T-cell (primary cell): ENCODE measurements around the gene SART3. TPM values are rescaled to one million over a fixed set of nuclear protein-coding genes. Genes with fewer than 3 reads are reported as not detected.
"Not testable (repeated sequence)": the region's sequence is repeated elsewhere in the genome, so short reads cannot be mapped to it uniquely, and the experiment has no call there.

Experiments used
- ATAC-seq, 4 experiments: fragments of 200-7000 bp in 3 of 4; fragments of 150-1000 bp in 1 of 4; cut with Tn5 transposase; replicated peaks in 1 of 4; 1 replicate in 3 of 4; 2 replicates in 1 of 4; pipeline ENCODE4 v1.10.0; 2021; ENCODE audit warnings: moderate library complexity in 3 of 4, mild to moderate bottlenecking in 2 of 4, moderate number of reproducible peaks in 1 of 4
- CTCF ChIA-PET, 2 donors: fragments of 300-600 bp; sonication (Branson Sonifier 250); formaldehyde crosslinking; loops; one replicate each; lab custom pipeline; 2022; ENCODE audit warnings: antibody characterized with exemption in 2 of 2; lab: Charles Lee
- POLR2A ChIA-PET, 2 donors: fragments of 300-600 bp; sonication (Branson Sonifier 250); formaldehyde crosslinking; loops; one replicate each; lab custom pipeline; 2022; ENCODE audit warnings: antibody characterized with exemption in 2 of 2; lab: Charles Lee
- DNase-seq, 35 experiments: peaks; one replicate each; pipeline versions ENCODE4 v3.0.0 to v3.0.0-alpha.2; 2013 to 2023
- H3K27ac ChIP-seq: one replicate; pipeline ENCODE4 v1.5.1; 2013; ENCODE audit warnings: low read length
- H3K27me3 ChIP-seq, 2 experiments: replicated peaks in 1 of 2; 1 replicate in 1 of 2; 2 replicates in 1 of 2; pipeline versions ENCODE4 v1.6.1 to v1.7.0; 2013; ENCODE audit warnings: low read length in 1 of 2, mixed read lengths in 1 of 2; ENCODE audit not compliant: control insufficient read depth in 2 of 2, insufficient read depth in 2 of 2; ENCODE audit errors: extremely low read depth in 1 of 2
- H3K36me3 ChIP-seq, 2 donors: 1 replicate in 1 of 2; 2 replicates in 1 of 2; pipeline versions ENCODE4 v1.6.1 to v1.7.0; 2013; ENCODE audit warnings: low read length in 1 of 2; ENCODE audit not compliant: control insufficient read depth in 2 of 2, insufficient read depth in 1 of 2; ENCODE audit errors: extremely low read depth in 1 of 2
- H3K4me1 ChIP-seq, 2 experiments: 1 replicate in 1 of 2; 2 replicates in 1 of 2; pipeline versions ENCODE4 v1.6.1 to v1.7.0; 2013; ENCODE audit warnings: low read length in 2 of 2, mixed read lengths in 1 of 2; ENCODE audit not compliant: insufficient read depth in 2 of 2, control insufficient read depth in 1 of 2; ENCODE audit errors: extremely low read depth in 1 of 2
- H3K4me3 ChIP-seq, 2 donors: 1 replicate in 1 of 2; 2 replicates in 1 of 2; pipeline versions ENCODE4 v1.5.1 to v1.7.0; 2013; ENCODE audit warnings: mild to moderate bottlenecking in 2 of 2, low read length in 1 of 2, moderate library complexity in 1 of 2; ENCODE audit not compliant: control insufficient read depth in 1 of 2; ENCODE audit errors: extremely low read depth in 1 of 2
- H3K9me3 ChIP-seq: 2 replicates; pipeline ENCODE4 v1.7.0; 2013
- H3K27ac Mint-ChIP-seq, 2 donors: one replicate each; pipeline ENCODE4 v1.8.0; 2020 to 2021; ENCODE audit warnings: mild to moderate bottlenecking in 2 of 2, mixed read lengths in 2 of 2
- H3K27me3 Mint-ChIP-seq, 2 donors: one replicate each; pipeline ENCODE4 v1.8.0; 2021 to 2022; ENCODE audit warnings: mixed read lengths in 2 of 2
- H3K36me3 Mint-ChIP-seq: one replicate; pipeline ENCODE4 v1.8.0; 2021; ENCODE audit warnings: mixed read lengths
- H3K4me1 Mint-ChIP-seq, 3 donors: one replicate each; pipeline ENCODE4 v1.8.0; 2020 to 2022; ENCODE audit warnings: mixed read lengths in 3 of 3, mild to moderate bottlenecking in 1 of 3
- H3K4me3 Mint-ChIP-seq, 3 donors: one replicate each; pipeline ENCODE4 v1.8.0; 2020 to 2022; ENCODE audit warnings: mild to moderate bottlenecking in 3 of 3, mixed read lengths in 3 of 3, moderate library complexity in 3 of 3
- H3K9me3 Mint-ChIP-seq, 3 donors: one replicate each; pipeline ENCODE4 v1.8.0; 2020 to 2022; ENCODE audit warnings: mixed read lengths in 3 of 3
- WGBS: methylation state at CpG from one replicate; pipeline ENCODE4 v1.1.5; 2013; ENCODE audit warnings: missing lambda C conversion rate; ENCODE audit not compliant: insufficient coverage; 5-methylcytosine and 5-hydroxymethylcytosine counted together
- total RNA-seq, 35 experiments: library from RNA in 6 of 35; stranded (reverse) in 6 of 35; fragments of 120-200 nt in 1 of 35; gene quantifications; one replicate each; pipeline versions ENCODE4 v1.2.1 to v1.2.4 and lab custom pipeline; 2013 to 2026

SART3 gene
- total RNA-seq, 5 donors from 2014 or later (not counting 1 experiment from before 2014, with no cell fraction given), result 76.3 to 107 (median 84.9) TPM

- Mint-ChIP-seq H3K27me3 (peaks cover 32 to 41% of the 10 kb centered on the region in 2 donors), H3K36me3 (no peaks in the 10 kb centered on the region), H3K4me1 (no peaks in the 10 kb centered on the region), H3K9me3 (no peaks in the 10 kb centered on the region), H3K4me3 (no peak overlapping the region), H3K27ac (no peak overlapping the region)
- ChIA-PET POLR2A (no interaction called here), CTCF (interaction anchor here in 1 of 2 donors (0.6 kb wide), 1 partner anchor 402 kb away, joined by 3 read pairs; no protein-coding TSS in a partner anchor)
- ATAC-seq, result no peak
- Histone ChIP-seq H3K36me3 (no peaks in the 10 kb centered on the region), H3K27me3 (peaks cover 0 to 25% of the 10 kb centered on the region in 2 experiments), H3K9me3 (no peaks in the 10 kb centered on the region), H3K27ac (no peak overlapping the region), H3K4me1 (no peaks in the 10 kb centered on the region), H3K4me3 (no peak overlapping the region)
- no peak for DNase-seq
- 82% methylated on average over 6 of the region's 11 CpGs for WGBS
These were observed 65.0 kb downstream of the SART3 start for GRCh38 chr12:108495823-108496579.

GRCh38 chr12:108495054-108495453 lies 65.9 kb downstream of the SART3 start:
- CTCF ChIA-PET, result no interaction called here

GRCh38 chr12:108491256-108491655 lies 69.7 kb downstream of the SART3 start:
- DNase-seq, result no peak
- Mint-ChIP-seq H3K36me3 (no peaks in the 10 kb centered on the region), H3K27me3 (peaks cover 26 to 53% of the 10 kb centered on the region in 2 donors), H3K27ac (no peak overlapping the region), H3K9me3 (peaks cover 0 to 8% (median 7%) of the 10 kb centered on the region in 3 donors), H3K4me3 (no peak overlapping the region), H3K4me1 (no peaks in the 10 kb centered on the region)
- H3K4me3 ChIP-seq, result no peak overlapping the region
- peaks cover 0 to 14% of the 10 kb centered on the region in 2 experiments for H3K27me3 ChIP-seq
- H3K36me3 ChIP-seq, result no peaks in the 10 kb centered on the region
- H3K27ac ChIP-seq, result no peak overlapping the region
- no CpG with 5 or more reads among the region's 2 CpGs for WGBS
- ATAC-seq, result no peak
- ChIA-PET POLR2A (no interaction called here), CTCF (no interaction called here)
- H3K9me3 ChIP-seq, result no peaks in the 10 kb centered on the region
- no peaks in the 10 kb centered on the region for H3K4me1 ChIP-seq

More at GRCh38 chr12:108495054-108495453, 65.9 kb downstream of the SART3 start:
- no peak overlapping the region for H3K4me3 Mint-ChIP-seq
- H3K36me3 ChIP-seq, result no peaks in the 10 kb centered on the region
- no peaks in the 10 kb centered on the region for H3K36me3 Mint-ChIP-seq
- WGBS, result no CpG with 5 or more reads among the region's 1 CpG
- H3K9me3 ChIP-seq, result no peaks in the 10 kb centered on the region
- ATAC-seq (no peak), DNase-seq (peak in 4 of 35 experiments; percentile 18 to 39 (median 26))
- H3K4me1 Mint-ChIP-seq, result no peaks in the 10 kb centered on the region
- H3K9me3 Mint-ChIP-seq, result no peaks in the 10 kb centered on the region
- H3K4me3 ChIP-seq, result no peak overlapping the region
- H3K27ac ChIP-seq, result no peak overlapping the region
- POLR2A ChIA-PET, result no interaction called here
- no peaks in the 10 kb centered on the region for H3K4me1 ChIP-seq
- peaks cover 0 to 22% of the 10 kb centered on the region in 2 experiments for H3K27me3 ChIP-seq
- no peak overlapping the region for H3K27ac Mint-ChIP-seq
- peaks cover 31 to 43% of the 10 kb centered on the region in 2 donors for H3K27me3 Mint-ChIP-seq

- H3K4me3 ChIP-seq, H3K4me1 ChIP-seq, ATAC-seq, POLR2A ChIA-PET, H3K27ac Mint-ChIP-seq, CTCF ChIA-PET, DNase-seq, H3K4me3 Mint-ChIP-seq, H3K27ac ChIP-seq, H3K9me3 ChIP-seq, H3K36me3 ChIP-seq, H3K4me1 Mint-ChIP-seq, H3K9me3 Mint-ChIP-seq, H3K36me3 Mint-ChIP-seq: not testable (repeated sequence)
- peaks cover 39% of the 10 kb centered on the region in 2 donors for H3K27me3 Mint-ChIP-seq
- WGBS, result no CpG with 5 or more reads among the region's 4 CpGs
- peaks cover 0 to 22% of the 10 kb centered on the region in 2 experiments for H3K27me3 ChIP-seq
These were observed 73.9 kb downstream of the SART3 start for GRCh38 chr12:108487029-108487428.

GRCh38 chr12:108485371-108485770 lies 75.6 kb downstream of the SART3 start:
- POLR2A ChIA-PET, CTCF ChIA-PET, H3K4me3 Mint-ChIP-seq, H3K9me3 ChIP-seq, H3K27ac ChIP-seq, H3K36me3 Mint-ChIP-seq, ATAC-seq, H3K4me1 ChIP-seq, H3K36me3 ChIP-seq, DNase-seq, H3K4me3 ChIP-seq, H3K27ac Mint-ChIP-seq, H3K9me3 Mint-ChIP-seq, H3K4me1 Mint-ChIP-seq: not testable (repeated sequence)
- 81% methylated on average over 6 of the region's 7 CpGs for WGBS
- peaks cover 43 to 50% of the 10 kb centered on the region in 2 donors for H3K27me3 Mint-ChIP-seq
- H3K27me3 ChIP-seq, result peaks cover 0 to 25% of the 10 kb centered on the region in 2 experiments

GRCh38 chr12:108484845-108485244 lies 76.1 kb downstream of the SART3 start:
- ATAC-seq (no peak), DNase-seq (no peak)
- no peaks in the 10 kb centered on the region for H3K36me3 Mint-ChIP-seq
- no peak overlapping the region for H3K27ac Mint-ChIP-seq
- H3K4me1 ChIP-seq, result no peaks in the 10 kb centered on the region
- ChIA-PET POLR2A (no interaction called here), CTCF (no interaction called here)
- H3K4me1 Mint-ChIP-seq, result no peaks in the 10 kb centered on the region
- peaks cover 0 to 25% of the 10 kb centered on the region in 2 experiments for H3K27me3 ChIP-seq
- no peak overlapping the region for H3K4me3 ChIP-seq
- H3K36me3 ChIP-seq, result no peaks in the 10 kb centered on the region
- H3K9me3 Mint-ChIP-seq, result peaks cover 0 to 8% (median 7%) of the 10 kb centered on the region in 3 donors
- WGBS, result no CpG with 5 or more reads among the region's 2 CpGs
- no peak overlapping the region for H3K4me3 Mint-ChIP-seq
- H3K27me3 Mint-ChIP-seq, result peaks cover 48 to 55% of the 10 kb centered on the region in 2 donors
- no peaks in the 10 kb centered on the region for H3K9me3 ChIP-seq
- no peak overlapping the region for H3K27ac ChIP-seq
